Measurements from ENCODE around the gene HDAC4.

The HDAC4 gene

DNA sequence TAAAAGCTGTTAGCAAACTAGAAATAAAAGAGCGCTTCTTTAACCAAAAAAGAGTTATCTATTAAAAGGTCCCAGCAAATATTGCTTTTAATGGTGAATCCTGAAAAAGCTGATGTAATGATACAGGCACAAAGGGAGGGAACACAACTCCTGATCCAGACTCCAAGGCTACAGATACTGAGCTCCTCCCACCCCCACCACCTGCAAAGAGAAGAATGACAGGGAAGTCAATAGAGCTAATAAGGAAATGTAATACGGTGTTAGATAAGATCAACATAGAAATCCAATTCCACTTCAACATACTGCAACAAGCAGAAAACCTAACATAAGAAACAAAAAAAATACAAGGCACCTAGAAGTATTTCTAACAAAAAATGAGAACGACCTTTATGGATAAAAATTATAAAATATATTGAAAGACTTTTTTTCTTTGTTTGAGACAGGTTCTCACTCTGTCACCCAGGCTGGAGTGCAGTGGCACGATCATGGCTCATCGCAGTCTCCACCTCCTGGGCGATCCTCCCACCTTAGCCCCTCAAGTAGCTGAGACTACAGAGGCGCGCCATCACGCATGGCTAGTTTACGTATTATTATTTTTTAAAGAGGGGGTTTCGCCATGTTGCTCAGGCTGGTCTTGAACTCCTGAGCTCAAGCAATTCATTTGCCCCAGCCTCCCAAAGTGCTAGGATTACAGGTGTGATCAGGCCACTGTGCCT, 192.2 kb downstream of the HDAC4 start:
- DNase-seq, result no peak
- in situ Hi-C loops (cut with MboI; ENCODE audit: low pct_unique_long_range_greater_than_20kb, low sequenced_read_pairs), result no loop called here

- in situ Hi-C loops (cut with MboI; ENCODE audit: low pct_unique_long_range_greater_than_20kb, low sequenced_read_pairs), result no loop called here
- DNase-seq, result no peak
Measured at GRCh38 chr2:239206851-239207250, 194.0 kb downstream of the HDAC4 start.

- no peak for DNase-seq
- in situ Hi-C loops (cut with MboI; ENCODE audit: low pct_unique_long_range_greater_than_20kb, low sequenced_read_pairs), result no loop called here
Measured at GRCh38 chr2:239206042-239206441, 194.8 kb downstream of the HDAC4 start.

DNA sequence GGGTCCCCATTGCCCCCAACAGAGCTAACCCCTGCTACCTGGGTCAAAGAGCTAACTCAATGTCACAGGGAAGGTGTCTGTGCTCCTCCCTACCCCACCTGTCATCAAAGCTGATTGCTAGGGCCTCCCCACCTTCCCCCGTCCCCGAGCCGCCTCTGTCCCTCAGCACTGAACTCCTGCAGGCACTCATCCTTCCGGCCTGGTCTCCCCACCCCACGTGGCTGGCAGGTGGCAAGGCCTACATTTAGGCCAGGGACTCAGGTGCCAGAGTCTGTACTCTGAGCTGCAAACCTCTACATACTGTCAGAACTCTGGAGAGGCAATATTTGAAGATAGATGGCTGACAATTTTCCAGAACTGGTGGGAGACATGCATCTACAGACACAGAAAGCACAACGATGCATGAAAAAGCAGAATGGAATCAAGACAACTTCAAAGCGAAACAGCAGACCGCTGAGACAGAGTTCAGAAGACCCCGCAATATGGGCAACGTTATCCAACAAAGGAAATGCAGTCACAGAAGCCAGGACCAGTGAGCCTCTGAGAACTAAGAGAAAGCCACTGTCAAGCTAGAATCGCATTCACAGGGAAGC, 195.8 kb downstream of the HDAC4 start:
- no peak for DNase-seq
- in situ Hi-C loops (cut with MboI; ENCODE audit: low pct_unique_long_range_greater_than_20kb, low sequenced_read_pairs), result no loop called here

DNA sequence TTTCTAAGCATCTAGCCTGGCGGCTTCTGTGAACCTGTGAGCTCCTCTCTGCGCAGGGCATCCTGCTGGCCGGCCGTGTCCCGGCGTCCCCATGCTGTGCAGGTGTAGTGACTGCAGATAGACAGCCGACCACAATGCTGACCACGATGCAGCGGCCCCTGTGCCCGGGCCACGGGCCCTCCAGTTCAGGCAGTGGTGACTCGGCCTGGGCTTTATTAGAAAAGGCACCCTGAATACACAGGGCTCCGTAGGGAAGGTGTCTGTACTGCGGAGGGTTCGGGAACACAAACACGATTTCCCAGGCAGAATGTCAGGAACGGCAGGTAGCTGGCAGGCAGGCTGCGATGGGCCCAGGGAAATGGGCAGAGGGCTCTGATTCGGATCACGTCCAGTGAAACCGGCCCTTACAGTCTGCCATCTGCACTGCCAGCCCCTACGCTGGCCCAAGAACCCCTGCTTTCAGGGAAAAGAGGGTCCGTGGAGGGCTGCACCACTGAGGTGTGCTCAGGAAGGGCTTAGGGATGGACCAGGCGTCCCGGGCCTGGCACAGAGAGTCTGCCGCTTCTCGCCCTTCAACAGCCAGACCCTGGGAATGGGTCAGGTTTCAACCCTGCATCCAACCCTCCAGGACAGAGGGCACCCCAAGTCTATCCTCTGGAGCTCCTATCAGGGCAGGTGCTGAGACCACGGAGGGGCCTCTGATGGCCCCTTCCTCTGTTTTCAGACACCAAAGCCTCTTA, 196.5 kb downstream of the HDAC4 start:
- no peak for DNase-seq
- in situ Hi-C loops (cut with MboI; ENCODE audit: low pct_unique_long_range_greater_than_20kb, low sequenced_read_pairs), result no loop called here

DNA sequence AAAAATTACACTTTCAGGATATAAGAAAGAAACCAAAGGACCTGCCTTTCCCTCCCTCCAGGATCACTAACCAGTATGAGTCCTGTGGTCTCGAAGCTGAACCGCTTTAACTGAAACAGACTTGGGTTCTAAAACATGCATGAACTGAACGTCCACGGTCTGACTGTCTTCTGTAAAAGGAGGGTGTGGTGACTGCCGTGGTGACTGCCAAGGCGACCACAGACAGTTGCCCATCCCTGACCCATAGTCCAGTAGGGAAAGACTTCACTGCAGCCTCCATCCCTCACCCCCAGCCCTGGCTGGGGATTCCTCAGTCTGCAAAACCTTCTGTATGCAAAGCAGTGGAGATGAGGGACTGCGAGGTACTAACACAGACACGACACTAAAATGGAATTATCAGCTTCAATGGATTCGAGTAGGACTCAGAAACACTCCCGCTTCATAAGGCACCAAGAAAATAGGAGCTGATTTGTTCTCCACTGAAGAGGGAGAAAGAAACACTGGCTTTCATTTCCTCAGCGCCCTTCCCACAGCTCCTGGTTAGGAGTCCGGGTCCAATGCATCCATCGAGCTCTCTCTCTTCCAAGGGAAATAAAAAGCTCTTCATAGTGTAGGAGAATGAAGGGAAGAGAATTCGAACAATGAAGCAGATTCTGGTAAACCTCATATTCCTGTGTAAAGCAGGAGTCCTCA, 197.2 kb downstream of the HDAC4 start:
- in situ Hi-C loops (cut with MboI; ENCODE audit: low pct_unique_long_range_greater_than_20kb, low sequenced_read_pairs), result no loop called here

GRCh38 chr2:239202836-239203235, 198.0 kb downstream of the HDAC4 start:
- no peak for DNase-seq
- in situ Hi-C loops (cut with MboI; ENCODE audit: low pct_unique_long_range_greater_than_20kb, low sequenced_read_pairs), result no loop called here

More for the DNA sequence above, 197.2 kb downstream of the HDAC4 start:
- DNase-seq, result no peak

GRCh38 chr2:239202343-239202742, 198.5 kb downstream of the HDAC4 start:
- in situ Hi-C loops (cut with MboI; ENCODE audit: low pct_unique_long_range_greater_than_20kb, low sequenced_read_pairs), result no loop called here
- DNase-seq, result no peak

DNA sequence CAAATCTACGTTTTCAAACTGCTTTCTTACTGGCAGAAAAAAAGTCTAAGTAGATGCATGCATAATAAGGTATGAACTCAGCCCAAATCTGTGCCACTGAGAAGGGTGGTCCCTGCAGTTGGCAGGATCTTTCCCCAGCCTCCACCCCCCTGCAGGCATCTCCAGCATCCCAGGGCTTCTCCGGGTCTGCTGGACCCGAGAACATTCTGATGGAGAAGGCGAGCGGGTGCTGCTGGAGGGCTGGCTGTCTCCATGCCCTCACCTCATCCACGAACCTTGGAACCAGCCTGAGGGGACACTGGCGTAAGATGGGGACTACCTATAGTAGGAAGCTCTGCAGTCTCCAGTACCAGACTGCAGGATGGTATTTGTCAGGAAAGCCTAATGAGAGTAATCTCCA, 198.9 kb downstream of the HDAC4 start:
- in situ Hi-C loops (cut with MboI; ENCODE audit: low pct_unique_long_range_greater_than_20kb, low sequenced_read_pairs), result no loop called here
- DNase-seq, result no peak

GRCh38 chr2:239201531-239201876, 199.3 kb downstream of the HDAC4 start:
- DNase-seq, result no peak
- in situ Hi-C loops (cut with MboI; ENCODE audit: low pct_unique_long_range_greater_than_20kb, low sequenced_read_pairs), result no loop called here

DNA sequence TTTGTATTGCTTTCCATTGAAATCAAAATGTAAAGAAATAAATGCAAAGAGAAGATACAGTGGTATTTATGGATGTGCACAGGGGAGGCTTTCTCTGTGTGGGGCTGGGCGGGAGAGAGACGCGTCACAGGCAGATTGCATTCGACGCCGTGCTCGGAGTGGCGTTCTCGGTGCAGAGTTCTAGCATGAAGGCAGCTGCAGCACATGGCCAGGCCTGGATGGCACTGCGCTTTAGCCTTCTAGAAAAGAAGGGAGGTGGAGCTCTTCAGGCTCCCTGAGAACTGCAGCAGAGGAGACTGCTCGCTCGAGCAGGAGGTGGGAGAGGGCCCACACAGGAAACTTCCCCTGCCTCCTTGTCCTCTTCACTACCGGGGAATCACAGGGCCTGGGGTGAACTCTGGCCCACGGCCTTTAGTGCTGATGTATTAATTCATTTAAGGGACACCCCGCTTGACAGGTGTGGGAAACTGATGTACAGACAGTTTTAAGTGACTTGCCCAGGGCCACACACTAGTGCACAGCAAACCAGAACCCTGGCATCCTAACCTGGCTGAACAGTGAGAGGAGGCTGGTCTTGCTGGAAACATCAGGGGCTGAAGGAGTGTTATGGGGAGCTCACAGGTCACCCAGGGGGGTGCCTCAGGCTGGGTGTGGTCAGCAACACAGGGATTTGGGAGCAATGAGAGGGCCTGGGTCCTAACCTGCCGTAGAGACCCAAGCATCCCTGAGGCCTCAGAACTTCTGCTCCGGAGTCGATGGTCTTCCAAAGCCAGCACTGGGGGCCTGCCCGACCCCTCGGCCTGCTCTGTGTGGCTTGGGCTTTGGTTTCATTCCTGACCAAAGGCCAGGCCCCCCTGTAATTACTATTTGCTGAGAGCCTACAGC, 199.9 kb downstream of the HDAC4 start:
- DNase-seq, result no peak
- in situ Hi-C loops (cut with MboI; ENCODE audit: low pct_unique_long_range_greater_than_20kb, low sequenced_read_pairs), result no loop called here

DNA sequence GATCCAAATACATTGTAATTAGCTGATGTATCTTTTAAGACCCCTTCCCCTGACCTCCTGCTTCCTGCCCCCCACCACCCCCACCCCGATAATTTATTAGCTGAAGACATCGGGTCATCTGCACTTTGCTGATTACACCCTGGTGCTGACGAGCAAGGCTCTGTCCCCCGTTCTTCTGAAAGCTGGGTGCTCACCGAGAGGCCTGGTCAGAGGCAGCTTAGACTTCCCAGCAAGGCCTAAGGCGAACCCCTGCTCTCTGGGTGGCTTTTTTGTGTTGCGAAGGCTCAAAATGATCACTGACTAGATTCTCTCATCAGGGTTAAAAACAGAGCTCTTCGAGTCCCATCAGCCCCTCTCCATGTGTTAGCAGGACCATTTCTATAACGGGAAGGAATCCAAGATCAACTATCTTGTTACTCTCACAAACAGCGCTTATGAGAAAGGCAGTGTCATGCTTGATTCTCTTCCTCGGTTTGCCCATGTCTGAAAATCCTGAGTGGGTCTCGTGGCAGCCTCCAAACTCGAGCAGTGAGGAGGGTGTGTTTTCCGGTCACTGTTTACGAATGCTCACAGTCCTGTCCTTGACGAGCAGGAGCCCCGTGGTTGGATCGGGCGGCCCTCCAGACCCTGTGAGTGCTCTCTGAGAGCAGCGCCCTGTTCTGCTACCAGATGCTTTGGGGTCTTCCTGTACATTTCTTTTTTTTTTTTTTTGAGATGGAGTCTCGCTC, 201.6 kb downstream of the HDAC4 start:
- in situ Hi-C loops (cut with MboI; ENCODE audit: low pct_unique_long_range_greater_than_20kb, low sequenced_read_pairs), result no loop called here
- no peak for DNase-seq

GRCh38 chr2:239198221-239198620, 202.6 kb downstream of the HDAC4 start:
- in situ Hi-C loops (cut with MboI; ENCODE audit: low pct_unique_long_range_greater_than_20kb, low sequenced_read_pairs), result no loop called here
- DNase-seq, result no peak

DNA sequence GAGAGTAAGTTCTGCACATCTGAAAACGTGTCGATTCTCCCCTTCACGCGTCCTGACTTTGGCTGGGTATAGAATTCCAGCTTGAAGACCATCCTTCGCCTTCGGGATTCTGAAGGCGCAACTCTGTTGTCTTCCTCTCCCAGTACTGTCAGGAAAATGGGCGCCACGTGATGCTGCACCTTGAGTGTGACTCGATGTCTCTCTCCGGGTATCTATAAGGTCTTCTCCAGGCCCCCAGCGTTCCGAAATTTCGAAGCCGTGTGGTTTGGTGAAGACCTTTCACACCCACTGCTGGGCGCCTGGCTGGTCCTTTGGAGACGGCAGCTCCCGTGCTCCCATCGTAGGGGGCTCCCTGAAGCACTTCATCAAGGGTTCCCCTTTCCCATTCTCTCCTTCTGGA, 203.7 kb downstream of the HDAC4 start:
- in situ Hi-C loops (cut with MboI; ENCODE audit: low pct_unique_long_range_greater_than_20kb, low sequenced_read_pairs), result no loop called here
- DNase-seq, result no peak

- in situ Hi-C loops (cut with MboI; ENCODE audit: low pct_unique_long_range_greater_than_20kb, low sequenced_read_pairs), result no loop called here
- DNase-seq, result no peak
Measured at GRCh38 chr2:239196474-239197021, 204.3 kb downstream of the HDAC4 start.

DNA sequence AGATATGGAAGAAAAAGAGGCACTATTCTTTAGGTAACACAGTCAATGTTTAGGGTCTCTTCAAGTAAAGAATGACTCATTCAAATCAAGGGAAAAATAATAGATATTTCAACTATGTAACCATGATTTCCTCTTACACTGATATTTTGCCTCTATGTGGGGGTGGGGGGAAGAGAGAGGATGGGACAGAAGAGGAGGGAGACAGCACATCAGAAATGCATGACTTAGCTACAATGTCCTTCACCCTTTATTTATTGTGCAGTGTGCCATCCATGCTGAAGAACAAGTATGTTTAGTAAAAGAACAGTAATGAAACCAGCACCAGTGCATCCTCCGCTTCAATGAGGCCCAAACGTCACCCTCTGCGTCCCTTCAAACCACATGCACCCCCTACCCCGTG, 204.8 kb downstream of the HDAC4 start:
- in situ Hi-C loops (cut with MboI; ENCODE audit: low pct_unique_long_range_greater_than_20kb, low sequenced_read_pairs), result no loop called here
- no peak for DNase-seq

- DNase-seq, result no peak
- in situ Hi-C loops (cut with MboI; ENCODE audit: low pct_unique_long_range_greater_than_20kb, low sequenced_read_pairs), result no loop called here
Measured at GRCh38 chr2:239195318-239195871, 205.4 kb downstream of the HDAC4 start.

DNA sequence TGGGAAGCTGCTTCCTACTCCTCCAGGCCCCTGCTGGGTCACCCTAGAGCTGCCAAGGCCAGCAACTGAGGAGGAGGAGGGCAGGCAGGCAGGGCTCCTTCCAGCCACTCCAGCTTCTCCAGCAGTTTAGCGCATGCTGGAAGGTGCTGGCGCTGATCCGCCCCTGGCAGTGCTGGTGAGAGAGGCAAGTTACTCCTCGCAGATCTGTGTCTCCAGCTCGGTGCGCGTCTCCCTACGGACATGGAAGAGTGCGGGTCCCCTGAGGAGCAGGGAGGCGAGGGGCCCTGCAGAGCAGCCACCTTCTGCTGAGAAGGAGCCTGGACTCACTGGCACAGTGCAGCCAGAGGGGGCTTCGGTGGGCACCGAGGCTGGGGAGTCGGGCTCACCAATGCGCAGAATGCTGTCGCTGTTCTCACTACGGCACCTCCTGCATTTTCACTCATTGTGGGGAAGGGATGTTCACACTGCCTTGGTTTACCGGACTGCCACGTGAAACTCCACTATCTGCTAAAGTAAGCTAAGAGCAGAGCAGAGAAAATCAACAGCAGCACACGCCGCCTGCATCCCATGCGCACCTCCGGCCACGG, 206.0 kb downstream of the HDAC4 start:
- in situ Hi-C loops (cut with MboI; ENCODE audit: low pct_unique_long_range_greater_than_20kb, low sequenced_read_pairs), result no loop called here
- DNase-seq, result no peak
